SW 1271 (cell line): ENCODE results near the gene FOXN1.

Source experiments
- DNase-seq, 2 experiments: peaks; one replicate each; lab custom pipeline; 2025; lab: John Stamatoyannopoulos, UW

The FOXN1 gene

DNA sequence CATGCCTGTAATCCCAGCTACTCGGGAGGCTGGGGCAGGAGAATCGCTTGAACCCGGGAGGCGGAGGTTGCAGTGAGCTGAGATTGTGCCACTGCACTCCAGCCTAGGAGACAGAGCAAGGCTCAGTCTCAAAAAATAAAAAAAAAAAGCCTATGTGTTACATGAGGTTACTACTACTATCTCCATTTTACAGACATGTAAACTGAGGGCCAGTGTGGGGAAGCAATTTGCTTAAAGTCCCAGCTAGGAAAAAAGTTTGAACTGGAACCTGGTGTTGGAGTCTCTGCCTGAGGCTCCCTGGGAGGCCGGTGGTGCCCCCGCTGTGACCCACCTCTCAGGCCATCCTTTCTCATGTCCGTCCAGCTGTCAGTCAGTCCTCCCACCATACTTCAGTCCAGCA is 28.2 kb upstream of the FOXN1 start:
- DNase-seq = no peak

DNA sequence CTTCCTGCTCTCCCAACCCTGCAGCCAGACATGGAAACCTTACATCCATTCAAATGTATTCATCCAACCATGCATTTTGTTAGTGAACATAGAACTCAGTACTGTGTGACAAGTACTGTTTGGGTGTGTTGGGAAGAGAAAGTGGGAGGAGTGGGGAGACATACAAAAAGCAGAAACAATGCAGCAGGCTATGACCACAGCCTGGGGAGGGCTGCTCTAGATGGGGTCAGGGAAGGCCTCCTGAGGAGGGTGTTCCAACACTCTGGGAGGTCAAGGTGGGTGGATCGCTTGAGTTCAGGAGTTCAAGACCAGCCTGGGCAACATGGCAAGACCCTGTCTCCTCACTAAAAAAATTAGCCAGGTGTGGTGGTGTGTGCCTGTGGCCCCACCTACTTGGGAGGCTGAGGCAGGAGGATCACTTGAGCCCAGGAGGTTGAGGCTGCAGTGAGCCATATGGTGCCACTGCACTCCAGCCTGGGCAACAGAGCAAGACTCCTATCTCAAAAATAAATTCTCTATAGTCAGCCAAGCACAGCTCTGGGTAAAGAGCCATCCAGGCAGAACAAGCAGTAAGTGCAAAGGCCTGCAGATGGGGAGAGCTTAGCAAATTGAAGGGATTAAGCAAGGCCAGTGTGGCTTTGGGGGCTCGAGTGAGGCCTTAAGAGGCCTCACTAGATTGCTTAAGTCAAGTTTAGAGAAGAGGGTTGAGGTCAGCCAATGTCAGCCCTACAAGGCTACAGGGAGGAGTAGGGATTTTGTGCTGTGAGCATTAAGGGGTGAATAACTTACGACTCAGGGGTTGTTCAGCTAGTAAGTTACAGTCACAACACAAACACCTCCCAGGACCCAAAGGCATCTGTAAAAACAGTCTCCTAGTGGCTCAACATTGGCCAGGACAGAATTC is 27.2 kb upstream of the FOXN1 start:
- no peak for DNase-seq

GRCh38 chr17:28480278-28480677 is 25.9 kb upstream of the FOXN1 start:
- DNase-seq = no peak

DNA sequence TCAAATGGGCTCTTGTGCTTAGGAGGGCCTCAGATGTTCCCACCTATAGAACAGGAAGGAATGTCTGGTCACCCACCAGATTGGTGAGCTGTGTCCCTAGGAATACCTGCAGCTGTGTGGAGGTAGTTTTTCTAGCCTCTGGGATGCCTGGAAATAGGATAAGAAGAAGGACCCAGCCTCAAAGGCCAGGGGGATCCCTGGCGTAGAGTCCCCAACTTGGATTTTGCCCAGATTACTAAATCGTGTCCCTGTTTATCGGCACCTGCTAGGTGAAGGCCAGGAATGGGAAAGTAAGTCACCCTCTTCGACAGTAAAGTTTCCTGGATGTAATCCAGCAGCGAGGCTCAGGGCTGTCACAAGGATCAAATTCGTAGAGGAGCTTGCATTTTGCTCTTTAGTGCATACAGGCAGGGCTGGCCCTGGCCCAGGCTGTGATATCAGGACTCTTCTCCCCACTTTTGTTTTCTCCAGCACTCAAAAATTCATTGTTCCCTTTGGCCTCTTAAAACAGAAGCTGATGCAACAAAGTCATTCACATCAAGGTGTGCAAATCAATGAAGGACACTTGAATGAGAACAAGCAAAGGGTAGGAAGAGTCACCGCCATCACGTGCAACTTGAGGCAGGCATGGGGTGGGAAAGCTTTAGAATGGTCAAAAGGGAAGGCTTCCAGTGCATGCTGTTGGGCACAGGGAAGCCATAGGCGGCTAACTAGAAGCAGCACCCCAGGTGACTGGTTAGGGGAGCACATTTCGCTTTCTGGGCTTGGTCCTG is 25.2 kb upstream of the FOXN1 start:
- no peak for DNase-seq

- no peak for DNase-seq
These were observed 23.5 kb upstream of the FOXN1 start for GRCh38 chr17:28482551-28483199.

GRCh38 chr17:28484296-28484695 is 21.9 kb upstream of the FOXN1 start:
- DNase-seq = no peak

GRCh38 chr17:28485049-28485448 is 21.1 kb upstream of the FOXN1 start:
- DNase-seq = no peak

DNA sequence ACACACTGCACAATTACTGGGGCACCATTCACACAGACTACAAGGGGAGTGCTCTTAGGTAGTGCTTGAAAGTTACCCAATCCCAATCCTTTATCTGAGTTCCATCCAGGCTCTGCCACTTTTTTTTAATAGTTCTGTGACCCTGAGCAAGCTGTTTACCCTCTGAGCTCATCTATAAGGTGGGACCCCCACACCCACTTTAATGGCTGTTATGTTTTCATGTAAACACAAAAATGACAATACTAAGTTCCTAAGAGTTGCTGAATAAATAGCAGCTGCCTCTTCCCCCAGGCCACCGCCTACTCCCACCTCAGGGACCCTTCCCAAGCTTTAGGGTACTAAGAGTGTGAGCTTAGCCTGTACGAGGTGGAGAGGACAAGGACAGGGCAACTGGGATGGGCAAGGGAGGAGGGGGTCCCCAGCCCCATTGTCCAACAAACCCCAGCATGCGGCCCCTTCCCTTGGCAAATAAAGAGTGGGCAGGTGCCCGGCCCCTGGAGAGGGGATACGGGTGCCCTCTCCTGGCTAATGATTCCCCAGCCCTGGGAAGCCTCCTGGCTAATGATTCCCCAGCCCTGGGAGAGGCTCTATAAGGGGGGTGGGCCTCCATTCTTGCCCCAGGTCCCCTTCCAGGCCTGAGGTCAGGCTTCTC is 18.1 kb upstream of the FOXN1 start:
- no peak for DNase-seq

GRCh38 chr17:28488533-28489276 is 17.4 kb upstream of the FOXN1 start:
- no peak for DNase-seq

- DNase-seq = no peak
These were observed 14.9 kb upstream of the FOXN1 start for GRCh38 chr17:28491286-28491685.

DNA sequence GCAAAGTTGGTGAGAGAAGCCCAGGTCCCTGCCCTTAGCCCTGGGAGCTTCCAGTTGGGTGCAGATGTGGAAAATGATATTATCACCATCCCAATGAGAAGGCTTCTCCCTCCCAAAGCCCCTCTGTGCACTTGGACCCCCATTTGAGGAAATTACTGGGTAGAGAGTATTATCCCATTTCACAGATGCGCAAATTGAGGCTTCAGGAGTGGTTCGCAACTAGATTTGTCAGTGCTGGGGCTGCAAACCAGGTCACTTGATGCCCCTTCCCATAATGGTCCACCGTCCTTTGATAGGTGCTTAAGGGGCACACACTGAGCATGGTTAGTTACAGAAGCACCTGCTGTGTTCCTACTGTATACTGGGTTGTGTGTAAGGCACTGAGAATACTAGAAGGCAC is 14.3 kb upstream of the FOXN1 start:
- no peak for DNase-seq

DNA sequence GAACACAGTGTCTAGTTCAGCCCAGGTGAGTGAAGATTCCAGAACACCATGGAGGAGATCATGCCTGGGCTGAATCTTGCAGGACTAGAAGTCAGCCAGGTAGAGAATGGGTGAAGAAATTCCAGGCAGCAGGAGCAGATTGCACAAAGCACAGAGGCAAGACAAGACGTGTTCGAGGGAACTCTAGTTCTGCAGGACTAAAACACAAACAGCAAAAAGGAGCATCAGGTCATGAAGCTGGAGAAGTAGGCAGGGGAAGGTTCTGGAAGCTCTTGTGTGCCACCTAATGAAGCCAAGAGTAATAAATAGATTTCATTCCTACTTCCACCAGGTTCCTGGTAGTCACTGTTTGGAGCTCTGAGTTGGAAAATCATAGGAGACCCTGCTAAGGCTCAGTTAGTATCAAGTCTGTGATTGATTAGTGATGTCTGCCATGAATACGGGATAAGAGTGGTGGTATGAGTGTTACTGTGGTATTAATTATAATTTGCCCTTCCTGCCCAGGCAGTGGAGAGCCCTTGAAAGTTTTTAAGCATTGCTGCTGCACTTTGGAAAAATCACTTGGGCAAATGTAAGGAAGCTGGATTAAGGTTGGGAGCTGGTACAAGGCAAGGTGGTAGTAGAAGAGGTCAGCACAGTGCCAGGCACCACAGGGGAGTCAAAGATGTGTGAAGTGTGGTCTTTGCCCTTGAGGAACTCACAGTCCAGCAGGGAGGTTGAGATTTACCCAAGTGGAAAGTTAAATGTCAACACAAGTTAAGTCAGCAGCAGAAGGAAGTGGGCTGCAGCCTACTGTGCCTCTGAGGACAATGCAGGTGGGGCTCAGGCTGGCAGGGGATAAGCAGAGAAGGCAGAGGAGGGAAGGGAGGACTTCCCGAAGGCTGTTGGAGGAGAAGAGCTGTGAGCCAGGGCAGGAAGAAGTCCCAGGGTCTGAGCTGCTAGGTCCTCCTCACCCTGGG is 13.5 kb upstream of the FOXN1 start:
- DNase-seq = peak in 1 of 2 experiments; percentile 22

DNA sequence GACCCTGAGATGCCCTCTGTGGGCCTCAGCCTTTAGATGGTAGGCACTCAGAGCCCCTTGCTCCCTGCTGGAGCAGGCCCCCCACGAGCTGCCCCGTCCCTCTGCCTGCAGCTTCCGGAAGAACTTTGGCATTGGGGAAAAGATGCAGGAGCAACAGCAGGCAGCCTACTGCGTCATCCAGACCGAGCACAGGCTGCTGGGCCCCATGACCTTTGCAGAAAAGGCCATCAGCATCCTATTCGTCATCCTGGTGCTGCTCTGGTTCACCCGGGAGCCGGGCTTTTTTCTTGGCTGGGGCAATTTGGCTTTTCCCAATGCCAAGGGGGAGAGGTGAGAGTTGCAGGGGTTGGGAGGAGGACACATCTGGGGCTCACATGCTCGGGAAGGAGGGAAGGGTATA is 12.7 kb upstream of the FOXN1 start:
- DNase-seq = no peak

- DNase-seq = peak; percentile 33 to 67
These were observed 11.5 kb upstream of the FOXN1 start for GRCh38 chr17:28494445-28495188.

- DNase-seq = no peak
These were observed 10.5 kb upstream of the FOXN1 start for GRCh38 chr17:28495635-28496034.

DNA sequence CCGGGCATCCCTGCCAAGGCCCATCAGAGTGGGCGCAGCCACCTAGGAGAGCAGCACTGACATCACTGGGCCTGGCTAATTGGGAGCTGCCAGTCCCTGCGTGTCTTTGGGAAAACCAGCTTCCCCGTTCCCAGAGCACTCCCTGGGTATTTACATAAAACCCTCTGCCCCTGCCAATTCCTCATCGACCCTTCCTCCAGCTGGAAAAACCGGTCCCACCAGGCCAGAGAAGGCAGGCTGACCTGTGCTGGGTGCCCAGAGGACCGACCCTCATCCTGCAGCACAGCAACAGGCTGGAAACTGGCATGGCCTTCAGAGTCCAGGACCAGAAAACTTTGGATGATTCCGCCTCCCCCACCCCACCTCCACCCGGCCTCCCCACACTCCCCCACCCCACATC is 8.2 kb upstream of the FOXN1 start:
- no peak for DNase-seq

GRCh38 chr17:28498652-28499363 is 7.3 kb upstream of the FOXN1 start:
- no peak for DNase-seq

- DNase-seq = no peak
These were observed 6.8 kb upstream of the FOXN1 start for GRCh38 chr17:28499364-28499664.

DNA sequence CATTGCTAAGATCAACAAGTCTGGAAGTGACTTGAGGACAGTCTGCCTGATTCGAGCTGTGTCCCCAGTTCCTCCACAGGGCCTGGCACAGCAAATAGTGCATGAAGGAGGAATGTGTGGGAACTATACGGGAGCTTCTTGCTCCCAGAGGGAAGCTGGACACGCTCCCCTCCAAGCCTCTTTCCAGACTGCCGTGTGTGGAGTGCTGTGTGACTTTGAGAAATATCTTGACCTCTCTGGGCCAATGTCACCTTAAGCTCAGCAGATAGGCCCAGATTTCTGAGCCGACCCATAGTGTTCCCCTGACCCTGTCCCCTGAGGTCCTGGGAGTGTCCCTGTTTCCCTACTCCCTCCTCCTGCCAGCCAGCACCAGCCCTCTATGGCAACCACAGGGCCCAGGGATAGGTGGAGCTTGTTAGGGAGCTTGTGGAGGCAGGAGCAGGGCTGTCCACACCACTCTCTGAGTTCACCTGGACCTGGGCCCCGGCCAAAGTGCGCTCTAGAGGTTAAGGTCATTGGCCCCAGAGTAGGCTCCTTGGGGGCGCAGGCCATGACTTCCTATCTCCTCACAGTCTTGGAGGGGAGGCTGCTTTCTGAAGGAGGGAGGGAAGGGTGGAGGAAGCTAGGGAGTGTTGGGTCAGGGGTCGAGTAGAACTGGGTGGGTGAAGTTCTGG is 6.3 kb upstream of the FOXN1 start:
- no peak for DNase-seq
